NOMO-1 treated with dmso at 0.1 percent for 144 hours (cell line): ENCODE results near the gene XXYLT1.

ENCODE experiments used
- DNase-seq: peaks from one replicate; lab custom pipeline; 2025; ENCODE audit not compliant: unreplicated experiment; lab: John Stamatoyannopoulos, UW

XXYLT1 gene

DNA sequence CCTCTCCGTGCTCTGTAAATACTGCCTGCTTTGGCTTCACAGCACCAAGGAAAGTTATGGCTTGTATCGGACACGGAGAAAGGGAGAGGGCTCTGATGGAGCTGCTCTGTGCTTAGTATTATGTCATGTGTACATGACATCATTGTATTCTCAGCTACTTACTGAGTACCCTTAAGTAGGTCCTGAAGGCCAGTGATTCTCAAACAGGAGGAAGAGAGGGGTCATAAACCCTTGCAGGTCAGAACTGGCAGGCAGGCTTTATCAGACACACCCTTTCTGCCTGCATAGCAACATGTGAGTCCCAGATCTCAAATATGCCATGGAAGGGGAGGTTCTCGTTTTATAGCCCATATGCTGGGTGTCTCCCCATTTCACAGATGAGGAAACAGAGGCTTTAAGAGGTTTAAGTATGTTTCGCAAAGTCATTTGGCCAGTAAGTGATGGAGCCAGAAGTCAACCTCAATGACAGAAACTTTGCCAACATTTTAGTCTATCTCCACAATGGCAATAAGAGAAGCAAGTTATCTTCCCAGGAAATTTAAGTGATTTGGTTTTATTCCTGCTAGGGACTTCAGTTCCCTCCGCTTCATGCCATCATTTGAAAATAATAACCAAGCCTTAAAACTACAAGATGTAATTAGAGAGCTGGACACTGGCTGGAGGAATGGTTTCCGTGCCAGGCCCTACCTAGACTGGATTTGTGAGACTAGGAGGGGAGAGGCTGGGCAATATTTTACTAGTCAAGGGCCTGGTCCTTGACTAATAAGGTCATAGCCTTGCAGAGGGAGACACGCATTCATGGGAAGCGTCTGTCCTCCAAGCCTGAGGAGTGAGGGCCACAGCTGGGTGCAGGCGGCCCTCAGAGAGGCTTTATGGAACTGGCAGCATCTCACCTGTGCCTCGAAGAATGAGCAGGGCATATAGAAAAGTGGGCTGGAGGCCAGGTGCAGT is 133.0 kb downstream of the XXYLT1 start:
- no peak for DNase-seq

DNA sequence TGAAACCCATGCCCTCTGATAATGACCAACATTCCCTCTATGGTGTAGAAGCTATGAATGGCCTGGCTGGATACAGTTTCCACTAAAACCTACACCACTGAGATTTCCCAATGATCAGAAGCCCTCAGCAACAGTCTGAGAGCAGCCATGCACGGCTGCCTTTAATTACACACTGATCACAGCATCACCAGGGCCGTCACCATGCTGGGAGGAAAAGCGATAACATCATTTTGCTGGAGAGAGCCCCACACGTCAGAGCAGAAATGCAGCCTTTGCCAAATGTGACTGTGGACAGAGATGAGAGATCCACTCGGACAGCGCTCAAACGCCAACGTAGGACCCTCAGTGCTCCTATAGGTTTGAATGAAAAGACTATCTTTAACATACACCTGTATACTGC is 135.0 kb downstream of the XXYLT1 start:
- no peak for DNase-seq

DNA sequence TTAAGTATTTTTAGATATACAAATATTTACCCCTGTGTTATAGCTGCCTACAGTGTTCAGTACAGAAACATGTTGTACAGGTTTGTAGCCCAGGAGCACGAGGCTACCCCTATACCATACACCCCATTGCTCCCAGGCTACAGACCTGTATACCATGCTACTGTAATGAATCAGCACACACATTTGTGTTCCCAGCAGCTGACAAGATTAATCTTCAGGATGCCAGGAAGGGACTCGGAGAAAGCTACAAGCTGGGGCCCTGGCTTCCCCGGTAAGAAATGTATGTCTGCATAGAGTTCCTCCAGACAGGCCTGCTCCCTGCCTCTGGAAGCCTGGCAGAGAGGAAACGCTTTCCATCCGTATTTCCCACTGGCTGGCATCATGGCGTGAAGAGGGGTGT is 136.5 kb downstream of the XXYLT1 start:
- no peak for DNase-seq

DNA sequence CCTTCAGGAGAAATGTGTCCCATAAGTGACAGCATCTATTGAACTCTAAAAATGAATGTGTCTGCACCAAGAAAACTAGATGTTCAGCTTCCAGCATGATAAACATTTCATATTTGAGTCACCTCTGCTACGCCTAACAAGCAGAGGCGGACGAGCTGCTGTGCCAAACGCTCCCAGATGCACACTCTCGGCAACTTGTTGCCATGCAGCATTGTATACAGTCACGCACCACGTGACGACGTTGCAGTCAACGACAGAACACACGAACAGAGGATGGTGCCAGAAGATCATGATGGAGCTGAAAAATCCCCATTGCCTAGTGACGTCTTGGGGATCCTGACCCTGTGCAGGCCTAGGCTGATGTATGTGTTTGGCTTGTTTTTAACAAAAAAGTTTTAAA is 137.5 kb downstream of the XXYLT1 start:
- no peak for DNase-seq

DNA sequence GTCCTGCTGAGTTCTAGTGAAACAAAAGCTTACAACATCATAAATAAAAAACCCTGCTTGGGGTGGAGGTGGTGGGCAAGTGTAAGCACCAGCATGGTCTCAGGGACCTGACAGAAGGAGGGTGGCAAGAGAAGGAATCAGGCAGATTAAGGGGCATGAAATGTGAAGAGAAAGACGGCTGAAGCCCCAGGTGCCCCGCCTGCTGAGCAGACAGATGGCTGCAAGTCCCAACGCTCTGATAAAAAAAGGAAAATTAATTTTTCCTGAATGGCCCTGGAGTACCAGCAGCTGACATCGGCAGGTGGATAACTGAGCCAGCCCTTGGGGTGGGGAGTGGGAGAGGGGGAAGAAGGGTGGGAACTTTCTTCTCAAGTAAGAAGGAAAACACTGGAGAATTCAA is 137.9 kb downstream of the XXYLT1 start:
- DNase-seq: no peak

DNA sequence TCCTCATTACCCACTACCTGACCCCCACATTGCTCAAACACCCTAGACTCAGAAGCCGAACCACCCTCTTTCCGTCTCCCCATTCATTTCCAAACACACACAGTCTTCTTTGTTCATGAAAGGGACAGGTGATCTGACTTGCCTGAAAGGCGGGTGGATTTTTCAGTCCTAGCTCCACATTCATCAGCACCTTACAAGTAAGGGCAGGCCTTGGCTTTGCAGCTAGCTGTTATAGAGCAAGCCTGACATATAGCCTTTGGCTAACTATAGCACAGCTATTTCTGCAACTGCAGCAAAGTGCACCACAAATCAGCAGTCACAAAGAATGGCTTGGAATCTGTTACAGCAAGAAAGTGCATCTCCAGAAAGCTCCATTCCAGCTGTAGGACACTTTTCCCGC is 139.8 kb downstream of the XXYLT1 start:
- DNase-seq: no peak

DNA sequence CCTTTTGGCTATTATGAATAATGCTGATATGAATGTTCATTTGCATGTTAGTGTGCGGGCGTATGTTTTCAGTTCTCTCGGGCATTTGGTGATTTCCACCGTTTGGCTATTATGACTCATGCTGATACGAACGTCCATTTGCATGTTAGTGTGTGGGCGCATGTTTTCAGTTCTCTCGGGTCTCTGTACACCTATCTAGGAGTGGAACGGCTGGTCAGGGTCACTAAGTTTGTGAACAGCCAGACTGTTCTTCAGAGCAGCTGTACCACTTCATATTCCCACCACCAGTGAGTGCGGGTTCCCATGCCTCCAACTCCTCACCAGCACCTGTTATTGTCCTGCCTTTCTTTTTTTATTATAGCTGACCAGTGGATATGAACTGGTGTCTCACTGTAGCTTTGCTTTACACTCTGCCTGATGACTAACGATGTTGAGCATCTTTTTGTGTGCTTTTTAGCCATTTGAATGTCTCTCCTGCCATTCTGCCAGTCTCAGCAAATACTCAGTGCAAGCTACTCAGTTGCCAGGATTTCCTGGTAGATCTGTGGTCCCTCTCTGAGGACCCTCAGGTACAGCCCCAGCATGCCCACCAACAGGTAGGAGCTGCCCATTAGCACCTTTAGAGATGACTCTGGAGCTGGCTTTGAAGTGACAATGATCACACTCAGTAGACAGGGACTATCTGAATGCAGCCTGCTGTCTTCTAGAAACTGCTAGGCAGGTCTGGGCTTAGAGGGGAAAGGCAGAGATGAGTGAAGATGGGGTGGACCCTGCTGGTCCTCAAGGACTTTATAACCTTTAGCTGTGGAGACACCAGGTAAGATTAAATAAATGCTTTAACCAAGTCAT is 141.1 kb downstream of the XXYLT1 start:
- DNase-seq: no peak

DNA sequence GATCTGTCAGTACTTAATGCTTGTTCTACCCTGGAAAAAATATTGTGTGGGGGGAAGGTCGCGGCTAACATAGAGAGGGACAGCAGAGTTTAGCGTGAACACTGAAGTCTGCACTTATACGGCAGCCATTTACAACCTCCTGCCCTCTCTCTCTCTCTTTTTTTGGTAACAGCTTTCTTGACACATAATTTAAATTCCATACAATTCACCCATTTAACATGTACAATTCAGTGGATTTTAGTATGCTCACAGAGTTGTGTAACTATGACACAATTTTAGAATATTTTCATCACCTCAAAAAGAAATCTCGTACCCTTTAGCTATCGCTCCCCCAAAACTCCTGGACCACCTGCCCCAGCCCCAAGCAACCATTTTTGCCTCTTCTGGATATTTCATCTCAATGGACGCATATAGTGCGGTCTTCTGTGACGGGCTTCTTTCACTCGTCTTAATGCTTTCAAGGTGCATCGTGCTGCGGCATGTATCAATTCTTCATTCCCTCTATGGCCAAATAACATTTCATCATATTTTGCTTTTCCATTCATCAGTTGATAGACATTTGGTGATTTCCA is 141.8 kb downstream of the XXYLT1 start:
- no peak for DNase-seq

DNA sequence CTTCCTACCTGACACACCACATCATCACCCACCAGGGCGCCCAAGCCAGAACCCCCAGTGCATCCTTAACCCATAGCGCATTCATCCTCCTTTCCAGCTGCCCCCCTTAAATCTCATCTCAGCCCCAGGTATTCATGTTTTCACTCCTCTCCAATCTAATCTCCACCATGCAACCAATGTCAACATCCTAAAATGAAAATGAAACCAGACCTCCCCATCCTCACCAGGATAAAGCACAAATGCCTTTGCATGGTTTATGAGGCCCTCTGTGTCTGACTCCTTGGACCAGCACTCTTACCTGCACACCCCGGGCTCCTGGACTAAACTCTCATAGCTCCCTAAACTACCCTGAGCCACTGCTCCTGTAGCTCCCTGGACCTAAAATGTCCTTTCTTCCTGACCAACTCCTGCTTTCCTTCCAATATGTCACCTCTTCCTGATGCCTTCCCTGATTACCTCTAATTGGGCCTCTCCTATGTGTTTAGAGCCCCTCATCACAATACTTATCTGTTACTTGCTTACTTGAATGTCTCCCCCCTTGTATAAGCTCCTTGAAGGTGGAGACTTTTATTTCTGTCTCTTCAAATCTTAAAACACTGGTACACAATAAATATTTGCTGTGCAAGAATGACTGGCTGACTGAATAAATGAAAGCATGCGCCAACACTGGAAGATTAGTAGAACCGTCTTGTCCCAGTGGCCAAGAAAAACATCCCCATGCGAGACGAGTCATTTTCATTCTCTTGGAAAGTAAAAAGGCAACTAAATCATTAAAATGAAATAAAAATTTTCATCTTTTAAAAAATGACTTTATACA is 142.5 kb downstream of the XXYLT1 start:
- DNase-seq: no peak

DNA sequence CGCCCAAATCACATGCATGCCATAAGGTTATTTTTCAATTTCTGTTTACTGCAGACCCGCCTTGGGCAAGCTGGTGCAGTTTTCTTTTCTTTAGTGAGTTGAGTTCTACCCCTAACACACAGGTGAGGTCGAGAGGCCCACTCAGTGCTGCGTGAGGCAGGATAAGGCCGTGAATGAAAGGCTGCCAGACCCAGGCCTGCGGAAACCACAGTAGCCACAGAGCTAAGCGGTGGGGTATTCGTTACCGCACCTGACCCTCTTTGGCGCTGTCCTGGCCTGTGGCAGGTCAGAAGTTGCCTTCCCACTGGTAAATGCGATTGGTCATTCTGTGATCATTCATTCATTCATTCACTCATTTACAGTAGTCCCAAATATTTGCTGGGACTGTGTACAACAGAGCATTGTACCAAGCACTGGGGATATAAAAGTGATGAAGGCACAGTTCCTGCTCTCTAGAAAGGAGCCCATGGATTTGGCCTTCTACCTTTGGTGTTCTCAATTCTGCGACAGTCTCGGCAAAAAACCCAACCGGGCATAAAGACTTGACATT is 144.8 kb downstream of the XXYLT1 start:
- no peak for DNase-seq

DNA sequence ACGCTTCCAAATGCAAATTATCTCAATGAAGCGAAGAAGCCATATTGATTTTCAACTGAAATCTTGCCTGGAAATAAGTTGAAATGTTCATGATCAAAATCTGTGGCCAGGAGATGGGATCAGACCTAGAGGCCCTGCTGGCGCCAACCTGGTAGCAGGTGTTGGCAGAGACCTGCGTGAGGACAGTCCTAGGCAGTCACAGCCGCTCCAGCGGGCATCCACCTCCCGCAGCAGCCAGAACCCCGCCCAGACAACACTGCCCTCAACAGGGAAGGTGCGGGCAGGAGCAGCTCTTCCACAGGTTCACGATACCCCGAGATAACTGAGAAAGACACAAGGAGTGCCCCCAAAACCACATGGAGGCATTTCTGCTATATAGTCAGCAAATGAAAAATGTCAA is 145.3 kb downstream of the XXYLT1 start:
- DNase-seq: no peak

DNA sequence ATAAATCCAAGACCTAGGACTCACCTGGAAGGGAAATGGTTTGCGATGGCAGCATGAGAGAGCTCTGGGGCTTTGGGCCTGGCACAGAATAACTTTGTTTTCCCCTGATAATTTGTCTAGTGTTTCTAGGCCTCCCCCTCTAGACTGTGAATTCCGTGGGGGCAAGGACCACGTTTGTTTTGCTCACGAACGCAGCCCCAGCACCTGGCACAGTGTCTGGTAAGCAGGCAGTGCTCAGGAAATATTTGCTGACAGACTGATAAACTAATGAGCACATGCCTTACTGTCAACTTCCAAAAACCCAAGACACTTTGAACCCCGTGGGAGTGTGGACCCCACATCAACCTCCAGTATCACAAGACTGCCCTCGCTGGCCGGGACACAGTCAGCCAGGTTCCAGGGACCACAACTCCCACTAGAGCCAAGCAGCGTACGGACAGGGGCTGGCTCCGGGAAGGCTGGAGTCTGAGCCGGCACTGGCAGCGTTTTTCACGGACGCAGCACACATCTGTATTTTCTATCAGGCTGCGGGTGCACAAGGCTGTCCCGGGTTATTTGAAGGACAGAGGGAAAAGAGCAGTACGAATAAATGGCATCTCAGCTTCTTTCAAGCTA is 146.5 kb downstream of the XXYLT1 start:
- no peak for DNase-seq

DNA sequence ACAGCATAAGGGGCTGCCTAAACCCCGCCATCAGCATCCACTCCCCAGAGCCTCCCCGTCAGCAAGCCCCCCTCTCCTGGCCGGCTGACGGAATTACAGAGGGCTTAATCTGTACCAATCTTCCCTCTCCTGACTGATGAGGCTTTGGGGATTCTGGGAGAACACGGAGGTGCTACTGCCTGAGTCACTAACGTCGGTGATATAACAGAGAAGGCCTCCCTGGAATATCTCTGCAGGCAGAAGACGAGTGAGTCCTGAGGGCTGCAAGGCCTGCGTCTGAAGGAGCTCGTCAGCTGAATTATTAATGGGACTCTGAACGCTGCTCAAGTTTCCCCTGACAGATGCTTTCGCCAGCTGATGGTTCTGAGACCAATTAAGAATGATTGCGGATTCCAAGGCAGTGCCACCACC is 147.7 kb downstream of the XXYLT1 start:
- no peak for DNase-seq

DNA sequence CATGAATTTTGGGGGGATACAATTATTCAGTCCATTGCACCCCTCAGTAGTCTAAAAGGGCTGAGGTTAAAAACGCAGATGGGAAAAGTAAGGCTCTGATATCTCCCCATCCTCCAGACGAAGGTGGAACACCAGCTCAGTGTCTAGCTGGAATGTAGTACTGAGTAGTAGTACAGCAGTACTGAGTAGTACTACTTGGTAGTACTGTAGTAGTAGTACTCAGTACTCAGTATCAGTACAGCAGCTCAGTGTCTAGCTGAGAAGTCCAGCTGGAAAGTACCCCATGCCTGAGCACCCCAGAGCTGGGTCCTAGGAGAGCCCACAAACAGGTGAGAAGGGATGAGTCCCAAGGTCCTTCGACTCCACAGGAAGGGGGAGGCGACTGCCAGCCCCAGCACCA is 148.7 kb downstream of the XXYLT1 start:
- no peak for DNase-seq

DNA sequence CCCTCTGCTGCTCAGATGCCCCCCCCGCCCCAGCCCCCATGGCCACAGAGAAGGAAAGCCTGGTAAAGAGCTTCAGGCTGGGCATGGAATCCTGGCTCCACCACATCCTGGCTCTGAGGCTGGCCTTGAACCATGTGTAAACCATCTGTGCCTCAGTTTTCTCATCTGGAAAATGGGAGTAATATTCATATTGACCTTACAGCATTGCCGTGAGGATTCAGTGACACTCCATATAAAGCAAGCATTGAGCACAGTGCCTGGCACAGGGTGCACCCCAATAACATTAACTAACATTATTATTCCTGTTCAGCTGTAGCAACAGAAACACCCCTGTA is 150.7 kb downstream of the XXYLT1 start:
- no peak for DNase-seq

DNA sequence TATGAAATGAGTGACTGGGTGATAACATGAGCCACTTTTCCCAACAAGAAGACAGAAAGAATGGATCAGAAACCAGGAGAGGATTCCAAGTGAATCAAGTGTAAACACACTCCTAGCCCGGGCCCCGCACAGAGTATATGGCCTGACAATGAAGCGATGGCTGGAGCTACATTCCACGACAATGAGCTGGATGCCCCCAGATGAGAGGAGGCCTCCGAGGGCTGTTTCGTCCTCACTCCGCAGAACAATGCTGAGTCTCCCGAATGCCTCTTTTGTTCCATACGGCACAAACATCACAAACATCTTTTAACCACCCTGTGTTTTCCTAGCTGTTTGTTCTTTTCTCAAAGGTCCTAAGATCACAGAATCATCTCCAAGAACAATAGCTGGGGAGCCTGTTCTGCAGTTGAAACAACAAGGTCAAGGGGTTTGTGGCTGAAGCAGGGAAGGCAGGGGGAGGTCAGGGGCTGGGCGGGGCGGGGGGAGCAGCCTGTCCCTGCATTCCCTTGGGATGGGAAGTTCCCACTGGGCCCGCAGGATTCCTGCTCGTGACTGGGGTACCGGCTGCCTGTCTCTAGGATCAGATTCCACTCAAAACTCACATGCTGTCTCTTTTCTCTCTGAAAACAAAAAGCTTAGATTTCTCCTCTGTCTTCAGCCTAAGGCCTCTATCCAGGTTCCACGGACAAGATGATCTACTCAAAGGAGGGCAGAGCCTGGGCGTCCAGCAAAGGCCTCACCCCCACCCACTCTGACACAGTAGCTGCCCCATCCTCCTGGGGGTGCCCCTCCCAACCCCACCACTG is 151.3 kb downstream of the XXYLT1 start:
- no peak for DNase-seq

DNA sequence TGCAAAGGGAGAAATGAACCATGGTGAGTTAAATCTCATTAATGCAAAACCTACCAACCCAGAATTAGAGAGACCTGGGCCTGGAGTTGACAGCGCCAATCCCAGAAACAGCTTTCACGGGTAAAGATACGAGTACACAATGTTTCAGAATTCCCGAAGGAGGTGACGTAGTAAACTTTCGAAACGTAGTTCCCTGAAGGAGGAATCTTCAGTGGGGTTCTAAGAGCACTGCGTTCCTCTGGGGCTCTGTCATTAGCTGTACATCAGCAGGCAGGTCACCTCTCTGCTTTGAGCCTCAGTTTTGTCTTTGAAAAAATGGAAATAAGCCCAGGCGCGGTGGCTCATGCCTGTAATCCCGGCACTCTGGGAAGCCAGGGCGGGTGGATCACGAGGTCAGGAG is 152.3 kb downstream of the XXYLT1 start:
- no peak for DNase-seq

DNA sequence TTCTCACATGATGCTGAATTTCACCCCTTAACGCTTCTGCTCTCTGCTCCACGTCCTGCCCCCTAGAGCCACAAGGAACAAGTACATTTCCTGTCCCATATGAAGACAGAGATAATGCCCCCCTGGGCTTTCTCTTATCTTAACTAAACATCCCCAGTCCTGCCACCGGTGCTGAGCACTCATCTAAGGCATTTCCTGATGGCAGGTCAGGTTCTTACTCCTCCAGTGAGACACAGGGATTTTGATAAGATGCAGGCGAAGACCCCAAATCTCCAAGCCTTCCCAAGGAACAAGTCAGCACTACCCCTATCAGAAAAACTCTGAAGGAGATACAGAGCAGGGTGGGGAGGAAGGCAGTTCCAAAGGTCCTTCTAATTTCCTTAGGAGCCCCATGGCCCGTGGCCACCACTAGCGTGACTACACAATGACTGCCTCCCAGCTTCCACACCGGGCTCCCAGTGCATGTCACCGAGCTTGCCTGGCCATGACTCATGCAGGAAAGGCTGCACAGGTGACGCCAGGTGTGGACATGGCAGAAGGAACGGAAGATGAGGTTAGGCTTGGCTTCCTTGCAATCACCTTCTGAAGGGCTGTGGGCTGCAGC is 152.9 kb downstream of the XXYLT1 start:
- no peak for DNase-seq
